HepG2 (cell line): Measurements from ENCODE around the gene TOR4A. TPM values are rescaled to one million over a fixed set of nuclear protein-coding genes. Genes with fewer than 3 reads are reported as not detected.
"Not testable (repeated sequence)": the region's sequence is repeated elsewhere in the genome, so short reads cannot be mapped to it uniquely, and the experiment has no call there.

Experiments used
- ATAC-seq: fragments of 200-7000 bp; cut with Tn5 transposase; 3 replicates; pipeline ENCODE4 v1.9.1; 2020; ENCODE audit warnings: mild to moderate bottlenecking, moderate library complexity
- BruUV-seq: library from RNA; stranded (reverse); fragments of 400-500 nt; replicated peaks from 2 replicates; lab custom pipeline; 2021; lab: Mats Ljungman, UMichigan
- CTCF ChIA-PET: fragments of 300-600 bp; formaldehyde crosslinking; extraction: SDS; loops from one replicate; lab custom pipeline; 2021; ENCODE audit warnings: low total read pairs, inconsistent platforms, low intra/inter-chr PET ratio; lab: Yijun Ruan, JAX
- POLR2A ChIA-PET: fragments of 350-600 bp; sonication (Branson Sonifier 250); formaldehyde crosslinking; loops from one replicate; lab custom pipeline; 2020; ENCODE audit warnings: antibody characterized with exemption, inconsistent platforms; lab: Yijun Ruan, JAX
- DNase-seq: peaks from one replicate; pipeline ENCODE4 v3.0.0-alpha.2; 2015; ENCODE audit warnings: low spot score
- FAIRE-seq: peaks from 3 replicates; lab custom pipeline; 2011; peaks lifted over from hg19 to GRCh38; lab: Jason Lieb, UNC
- H2AFZ ChIP-seq: one replicate; pipeline ENCODE4 v1.6.1; 2011; ENCODE audit warnings: low read length, inconsistent platforms
- H3K27ac ChIP-seq: fragments of 300-600 bp; 3 replicates; pipeline ENCODE4 v1.8.0; 2011; ENCODE audit warnings: mixed run types, mild to moderate bottlenecking, mixed read lengths, low read length, inconsistent platforms; ENCODE audit not compliant: insufficient read depth; ENCODE audit errors: extremely low read length
- H3K27me3 ChIP-seq, 2 experiments: fragments of 200-600 bp in 1 of 2; 2 replicates in 1 of 2; 3 replicates in 1 of 2; pipeline versions ENCODE4 v1.6.0 to v1.8.0; 2011; ENCODE audit warnings: low read length in 2 of 2, mild to moderate bottlenecking in 2 of 2, moderate library complexity in 2 of 2, inconsistent platforms in 1 of 2; ENCODE audit not compliant: insufficient read depth in 2 of 2, control insufficient read depth in 1 of 2
- H3K36me3 ChIP-seq, 2 experiments: fragments of 200-600 bp in 1 of 2; replicated peaks in 1 of 2; 2 replicates in 1 of 2; 3 replicates in 1 of 2; pipeline versions ENCODE4 v1.5.1 to v1.8.0; 2011; ENCODE audit warnings: low read length in 2 of 2, inconsistent platforms in 1 of 2; ENCODE audit not compliant: insufficient read depth in 2 of 2, control insufficient read depth in 1 of 2
- H3K4me1 ChIP-seq: 2 replicates; pipeline ENCODE4 v1.5.1; 2012; ENCODE audit warnings: low read length, inconsistent platforms; ENCODE audit not compliant: insufficient read depth
- H3K4me2 ChIP-seq: 2 replicates; pipeline ENCODE4 v1.6.0; 2011; ENCODE audit warnings: low read depth, low read length, inconsistent platforms
- H3K4me3 ChIP-seq, 3 experiments: fragments of 200-600 bp in 1 of 3; sonication (generic), shearing (Covaris generic) in 1 of 3; replicated peaks in 1 of 3; 2 replicates each; pipeline ENCODE4 v1.5.1; 2011 to 2016; ENCODE audit warnings: low read length in 3 of 3, inconsistent platforms in 2 of 3, low read depth in 2 of 3, mild to moderate bottlenecking in 2 of 3, control low read depth in 1 of 3, mixed read lengths in 1 of 3; ENCODE audit not compliant: insufficient read depth in 1 of 3
- H3K79me2 ChIP-seq: one replicate; pipeline ENCODE4 v1.6.1; 2011; ENCODE audit warnings: low read length, inconsistent platforms; ENCODE audit not compliant: insufficient read depth
- H3K9ac ChIP-seq: 2 replicates; pipeline ENCODE4 v1.6.0; 2011; ENCODE audit warnings: mild to moderate bottlenecking, low read depth, low read length, inconsistent platforms; ENCODE audit not compliant: insufficient read depth
- H3K9me3 ChIP-seq: 2 replicates; pipeline ENCODE4 v1.5.1; 2012; ENCODE audit warnings: mild to moderate bottlenecking, low read length
- H4K20me1 ChIP-seq: 2 replicates; pipeline ENCODE4 v1.6.0; 2011; ENCODE audit warnings: inconsistent platforms, mild to moderate bottlenecking, low read length, moderate library complexity; ENCODE audit not compliant: insufficient read depth
- AGO2 ChIP-seq: fragments of 200-400 bp; formaldehyde crosslinking; optimal IDR thresholded peaks from 2 replicates; pipeline ENCODE3; 2017; ENCODE audit warnings: mild to moderate bottlenecking, low read depth, low read length, moderate library complexity
- CREB1 ChIP-seq, 2 experiments: fragments of 450-650 bp in 1 of 2; IDR thresholded peaks; 2 replicates each; pipeline ENCODE4 v1.6.1; 2016 to 2017; ENCODE audit warnings: control low read depth in 1 of 2, mild to moderate bottlenecking in 1 of 2, missing compliant biosample characterization in 1 of 2, missing genetic modification characterization in 1 of 2
- IRX3 ChIP-seq: sonication (generic); formaldehyde crosslinking; IDR thresholded peaks from 2 replicates; pipeline ENCODE4 v1.8.1; 2023; ENCODE audit warnings: mild to moderate bottlenecking, low read depth, missing genetic modification reagents, borderline replicate concordance
- NFYB ChIP-seq: sonication (generic); formaldehyde crosslinking; IDR thresholded peaks from 2 replicates; pipeline ENCODE4 v1.4.0; 2020; ENCODE audit warnings: missing genetic modification reagents
- PBX3 ChIP-seq: sonication (generic); formaldehyde crosslinking; IDR thresholded peaks from 2 replicates; pipeline ENCODE4 v1.8.1; 2023; ENCODE audit warnings: missing genetic modification reagents, inconsistent platforms, borderline replicate concordance
- RFX5 ChIP-seq: IDR thresholded peaks from 2 replicates; pipeline ENCODE4 v1.6.1; 2011; ENCODE audit warnings: low read depth, low read length, improper control_type of control experiment
- SNAPC4 ChIP-seq: sonication (generic); formaldehyde crosslinking; IDR thresholded peaks from 2 replicates; pipeline ENCODE4 v1.4.0; 2020; ENCODE audit warnings: mild to moderate bottlenecking, missing genetic modification reagents
- ZFAT ChIP-seq: sonication (generic); formaldehyde crosslinking; conservative IDR thresholded peaks from 2 replicates; pipeline ENCODE4 v1.8.1; 2023; ENCODE audit warnings: missing genetic modification reagents, inconsistent platforms
- ZGPAT ChIP-seq: IDR thresholded peaks from 2 replicates; pipeline ENCODE4 v1.6.1; 2016; ENCODE audit warnings: mild to moderate bottlenecking
- ZNF292 ChIP-seq: sonication (generic); formaldehyde crosslinking; IDR thresholded peaks from 2 replicates; pipeline ENCODE4 v1.8.1; 2022; ENCODE audit warnings: mild to moderate bottlenecking, low read depth, missing genetic modification reagents, borderline replicate concordance
- ZNF329 ChIP-seq: sonication (generic); formaldehyde crosslinking; IDR thresholded peaks from 2 replicates; pipeline ENCODE4 v1.9.0; 2021; ENCODE audit warnings: low read depth, mild to moderate bottlenecking, missing genetic modification reagents
- ZNF720 ChIP-seq: sonication (generic); formaldehyde crosslinking; IDR thresholded peaks from 2 replicates; pipeline ENCODE4 v1.4.0; 2020; ENCODE audit warnings: missing genetic modification reagents
- ZNF83 ChIP-seq: sonication (generic); formaldehyde crosslinking; IDR thresholded peaks from 2 replicates; pipeline ENCODE4 v1.4.0; 2020; ENCODE audit warnings: missing genetic modification reagents, mild to moderate bottlenecking, borderline replicate concordance
- WGBS: methylation state at CpG from one replicate; pipeline ENCODE4 v1.1.6; 2017; ENCODE audit warnings: low lambda C conversion rate; 5-methylcytosine and 5-hydroxymethylcytosine counted together
- in situ Hi-C: cut with HindIII; loops from 2 replicates; pipeline ENCODE4 v1.10.0; 2017; ENCODE audit warnings: low pct_unique_long_range_greater_than_20kb; ENCODE audit not compliant: extremely low pct_ligation_motif_present
- intact Hi-C: fragments of 100-400 bp; cut with micrococcal nuclease; formaldehyde crosslinking; loops from one replicate; pipeline ENCODE4 v1.10.0; 2022; ENCODE audit not compliant: unreplicated experiment
- polyA plus RNA-seq, 8 experiments: library from polyadenylated mRNA; depleted of rRNA in 3 of 8; stranded (reverse) in 7 of 8; unstranded in 1 of 8; fragments of >200 nt; fragmentation: Illumina TruSeq in 4 of 8; extraction: Trizol in 4 of 8; gene quantifications; 2 replicates each; pipeline versions ENCODE4 v1.2.1 to v1.2.3, GENCODE V29; 2011 to 2016; ENCODE audit warnings: low read depth in 4 of 8, missing spikeins in 1 of 8, mixed read lengths in 1 of 8; ENCODE audit not compliant: insufficient read depth in 1 of 8
- total RNA-seq, 5 experiments: library from RNA; depleted of rRNA; stranded (reverse); fragments of >200 nt; fragmentation: Illumina TruSeq; extraction: Trizol; gene quantifications; 2 replicates each; pipeline ENCODE4 v1.2.3, GENCODE V29; 2016; ENCODE audit warnings: low read depth in 1 of 5

TOR4A gene
- total and polyA plus RNA-seq, 2 of the 13 experiments (the other 11 are each of a cell fraction or from before 2014, with no cell fraction given), result 11.1 to 14.2 TPM

GRCh38 chr9:137326445-137327065, 49.0 kb downstream of the TOR4A start (continued):
- no peak for TF ChIP-seq ZGPAT (CRISPR knock-in tag)
- no peak for TF ChIP-seq NFYB (CRISPR knock-in tag)
- no peak for TF ChIP-seq CREB1 (IDR thresholded peaks at IDR 0.05)
- no peak for TF ChIP-seq CREB1 (CRISPR knock-in tag; IDR thresholded peaks at IDR 0.05)
- TF ChIP-seq ZFAT (CRISPR knock-in tag), result no peak
- TF ChIP-seq ZNF720 (CRISPR knock-in tag), result no peak
- no peak for TF ChIP-seq SNAPC4 (CRISPR knock-in tag)
- no peak for TF ChIP-seq RFX5
- TF ChIP-seq ZNF329 (CRISPR knock-in tag), result no peak
- no peak for TF ChIP-seq ZNF83 (CRISPR knock-in tag)
- TF ChIP-seq IRX3, result no peak
- TF ChIP-seq ZNF292 (CRISPR knock-in tag), result no peak
- TF ChIP-seq AGO2, result no peak
- TF ChIP-seq PBX3 (CRISPR knock-in tag), result no peak

GRCh38 chr9:137327641-137328550, 50.4 kb downstream of the TOR4A start:
- peak; percentile 97 for FAIRE-seq
- BruUV-seq, H3K4me1 ChIP-seq, H3K27me3 ChIP-seq, CTCF ChIA-PET, H3K4me2 ChIP-seq, DNase-seq, H3K36me3 ChIP-seq, ATAC-seq, H3K27ac ChIP-seq, H3K9me3 ChIP-seq, H2AFZ ChIP-seq, H3K79me2 ChIP-seq, intact Hi-C loops, H3K4me3 ChIP-seq, H3K9ac ChIP-seq, H4K20me1 ChIP-seq, in situ Hi-C loops, POLR2A ChIA-PET: not testable (repeated sequence)
- 10% methylated on average over 8 of the region's 8 CpGs for WGBS
